Measurements from ENCODE around the gene CCNG2.
A peak's percentile ranks its signal among the peaks of the same experiment; 100 is the strongest.
"Not testable (repeated sequence)": the region's sequence is repeated elsewhere in the genome, so short reads cannot be mapped to it uniquely, and the experiment has no call there.

The CCNG2 gene, protein sequence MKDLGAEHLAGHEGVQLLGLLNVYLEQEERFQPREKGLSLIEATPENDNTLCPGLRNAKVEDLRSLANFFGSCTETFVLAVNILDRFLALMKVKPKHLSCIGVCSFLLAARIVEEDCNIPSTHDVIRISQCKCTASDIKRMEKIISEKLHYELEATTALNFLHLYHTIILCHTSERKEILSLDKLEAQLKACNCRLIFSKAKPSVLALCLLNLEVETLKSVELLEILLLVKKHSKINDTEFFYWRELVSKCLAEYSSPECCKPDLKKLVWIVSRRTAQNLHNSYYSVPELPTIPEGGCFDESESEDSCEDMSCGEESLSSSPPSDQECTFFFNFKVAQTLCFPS

DNA sequence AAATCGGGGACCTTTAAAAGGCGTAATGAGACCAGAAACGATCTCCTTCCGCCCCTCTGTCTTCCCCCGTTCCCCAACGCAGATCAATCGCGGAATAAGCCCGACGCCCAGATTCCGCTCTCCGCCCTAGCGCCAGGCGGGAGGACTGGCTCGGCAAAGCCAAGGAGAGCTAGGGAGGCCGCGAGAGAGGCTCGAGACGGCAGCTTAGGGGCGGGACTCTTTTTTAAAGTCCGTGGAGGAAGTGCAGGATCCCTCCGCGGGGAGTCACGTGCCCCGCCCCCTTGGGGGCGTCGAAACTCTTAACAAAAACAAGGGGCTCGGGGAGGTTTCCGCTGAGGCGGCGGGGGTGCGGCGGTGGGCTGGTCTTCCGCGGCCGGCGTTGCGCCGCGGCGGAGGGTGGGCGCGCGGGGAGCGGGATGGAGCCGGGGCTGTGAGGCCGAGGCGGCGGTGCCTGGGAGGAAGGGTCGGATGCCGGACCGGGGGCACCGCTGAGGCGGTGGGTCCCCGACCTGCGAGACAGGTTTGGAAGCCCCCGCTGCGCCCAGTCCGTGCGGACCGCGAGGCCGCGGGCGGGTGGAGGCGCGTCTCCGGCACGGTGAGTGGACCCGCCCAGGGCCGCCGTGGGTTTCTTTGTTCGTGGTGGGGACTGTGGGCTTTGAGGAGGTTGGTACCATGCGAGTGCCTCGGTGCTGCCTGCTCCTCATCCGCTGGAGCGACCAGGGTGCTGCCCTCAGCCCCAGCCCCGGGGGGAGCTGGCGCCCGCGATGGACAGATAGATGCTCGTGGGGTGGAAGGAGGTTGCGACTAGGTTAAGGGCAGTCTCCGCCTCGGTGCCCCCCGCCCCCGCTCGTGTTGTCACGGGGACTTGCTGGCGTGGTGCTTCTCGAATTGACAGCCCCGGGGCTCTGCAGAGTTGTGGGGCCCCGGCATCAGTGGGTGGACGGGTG is at the start of gene CCNG2:
CCNG2 (plus strand) TSS at position 296 of the 947 bp plus-strand sequence. CDS start 1,326 bp downstream, outside the sequence.
- DNase-seq = peak; percentile 89

DNA sequence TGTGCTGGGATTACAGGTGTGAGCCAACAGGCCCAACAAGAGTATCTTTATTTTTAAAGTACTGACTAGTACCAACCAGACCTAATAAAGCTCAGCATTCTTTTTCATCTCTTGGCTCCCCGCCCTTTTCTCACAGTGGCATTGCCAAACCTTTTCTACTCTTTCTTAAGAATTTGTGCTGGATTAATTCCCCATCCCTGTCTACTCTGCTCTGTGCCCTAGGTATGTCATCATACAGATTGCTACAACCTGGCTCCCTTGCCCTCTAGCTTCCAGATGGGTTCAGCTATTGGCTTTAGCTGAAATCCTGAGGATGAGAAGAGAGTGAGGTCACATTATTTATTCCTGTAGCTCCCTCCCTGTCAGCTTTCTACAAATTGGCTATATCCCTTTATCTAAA is 46.3 kb upstream of the CCNG2 start:
- DNase-seq = no peak

DNA sequence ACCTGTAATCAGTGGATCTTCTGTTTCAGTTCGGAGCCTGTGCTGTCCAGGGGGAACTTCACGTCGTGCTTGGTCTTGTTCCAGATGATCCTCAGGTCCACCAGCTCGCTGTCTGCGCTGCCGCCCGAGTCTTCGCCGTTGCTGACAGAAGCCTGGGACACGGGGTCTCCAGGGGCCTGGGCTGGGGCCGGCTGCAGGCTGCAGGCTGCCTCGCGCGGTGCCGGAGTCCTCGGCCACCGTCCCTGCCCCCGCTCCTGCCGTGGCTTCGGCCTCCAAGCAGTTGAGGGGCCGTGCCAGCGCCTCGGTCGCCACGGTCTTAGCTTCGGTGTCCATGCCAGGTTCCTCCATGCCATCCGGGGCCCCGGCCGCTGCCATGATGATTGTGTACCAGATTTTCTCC is 43.9 kb upstream of the CCNG2 start:
- DNase-seq = no peak

DNA sequence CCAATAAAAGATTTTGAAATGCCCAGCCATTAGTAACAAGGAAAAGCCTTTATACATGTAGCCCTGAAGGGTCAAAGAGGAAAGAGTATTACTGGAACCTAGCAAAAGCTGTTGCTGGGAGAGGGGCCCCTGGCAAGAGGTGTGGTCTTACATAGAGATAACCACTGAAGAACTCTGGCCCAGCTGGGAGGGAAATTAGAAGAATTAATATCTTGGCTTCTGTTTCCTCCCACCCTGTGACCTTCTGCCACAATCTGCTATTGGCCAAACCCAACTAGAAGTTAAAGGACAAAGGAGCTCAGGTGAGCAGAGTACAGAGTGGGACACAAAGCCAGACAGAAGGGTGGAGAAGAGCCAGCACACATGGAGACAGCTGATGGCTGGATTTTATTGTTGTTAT is 39.3 kb upstream of the CCNG2 start:
- no peak for DNase-seq

DNA sequence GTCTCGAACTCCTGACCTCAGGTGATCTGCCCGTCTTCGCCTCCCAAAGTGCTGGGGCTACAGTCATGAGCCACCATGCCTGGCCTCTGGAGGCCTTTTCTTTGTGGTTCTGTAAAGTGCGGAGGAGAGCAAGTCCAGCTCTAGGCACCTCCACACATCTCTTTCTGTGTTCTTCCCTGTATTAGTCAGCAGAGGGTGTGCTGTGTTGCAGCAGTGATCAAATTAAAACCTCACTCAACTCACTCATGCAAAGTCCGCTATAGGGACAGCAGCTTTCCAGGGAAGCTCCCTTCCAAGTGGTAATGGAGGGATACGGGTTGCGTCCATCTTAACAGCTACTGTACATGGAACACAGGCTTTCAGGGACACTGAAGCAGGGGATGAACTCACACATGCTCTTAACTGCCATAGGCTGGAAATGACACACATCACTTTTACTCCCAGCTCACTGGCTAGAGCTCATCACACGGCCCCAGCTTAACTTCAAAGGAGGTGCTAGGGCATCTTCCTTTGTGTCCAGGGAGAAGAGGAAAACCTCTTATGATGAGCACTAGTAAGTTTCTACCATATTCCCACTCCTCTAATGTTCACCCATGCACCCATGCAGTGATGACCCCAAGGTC is 36.0 kb upstream of the CCNG2 start:
- no peak for DNase-seq

DNA sequence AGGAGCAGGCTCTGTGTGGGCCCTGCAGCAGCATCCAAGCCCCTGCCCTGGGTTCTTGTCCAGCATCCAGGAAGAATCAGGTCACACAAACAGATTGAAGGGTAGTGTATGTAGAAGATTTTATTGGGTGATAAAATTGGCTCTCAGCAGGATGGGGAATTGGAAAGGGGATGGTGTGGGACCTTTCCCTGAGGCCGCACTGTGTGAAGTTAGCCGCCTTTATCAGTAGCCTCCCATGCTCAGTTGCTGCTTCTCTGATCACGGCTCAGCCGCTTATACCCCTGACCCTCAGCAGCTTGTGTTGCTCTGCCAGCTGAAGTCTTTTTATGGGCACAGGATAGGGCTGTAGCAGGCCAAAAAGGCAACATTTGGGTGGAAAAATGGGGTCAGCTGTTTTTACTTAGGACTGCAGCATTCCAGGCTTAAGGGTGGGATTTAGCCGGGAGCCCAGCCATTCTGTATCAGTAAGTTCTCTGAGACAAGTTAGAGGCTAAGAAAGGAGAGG is 35.2 kb upstream of the CCNG2 start:
- DNase-seq = no peak

DNA sequence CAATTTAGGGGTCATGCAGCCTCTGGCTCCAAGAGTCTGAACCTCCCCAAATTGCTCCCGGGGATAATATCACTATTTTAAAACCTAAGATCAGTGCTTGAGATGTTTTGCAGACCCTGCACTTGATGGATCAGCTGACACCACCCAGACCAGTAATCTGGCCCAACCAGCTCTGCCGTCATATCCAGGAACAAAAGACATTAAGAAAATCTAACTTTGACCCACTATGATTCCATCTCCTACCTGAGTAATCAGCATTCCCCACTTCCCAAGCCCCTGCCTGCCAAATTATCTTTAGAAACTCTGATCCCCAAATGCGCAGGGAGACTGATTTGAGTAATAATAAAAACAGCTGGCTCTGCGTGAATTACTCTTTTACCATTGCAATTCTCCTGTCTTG is 34.4 kb upstream of the CCNG2 start:
- DNase-seq = no peak

DNA sequence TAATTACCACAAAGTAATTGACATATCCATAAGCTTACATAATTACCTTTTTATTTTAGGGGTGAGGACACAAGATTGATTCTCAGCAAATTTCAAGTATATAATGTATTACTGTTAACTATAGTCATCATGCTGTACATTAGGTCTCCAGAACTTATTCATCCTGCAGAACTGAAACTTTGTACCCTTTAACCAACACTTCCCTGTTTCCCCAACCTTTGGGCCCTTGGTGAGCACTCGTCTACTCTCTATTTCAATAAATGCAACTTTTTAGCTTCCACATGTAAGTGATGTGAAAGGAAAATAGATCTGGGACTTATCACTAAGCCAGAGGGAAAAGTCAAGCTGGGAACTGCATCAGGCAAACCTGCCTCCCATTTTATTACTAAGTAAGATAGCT is 33.6 kb upstream of the CCNG2 start:
- no peak for DNase-seq

DNA sequence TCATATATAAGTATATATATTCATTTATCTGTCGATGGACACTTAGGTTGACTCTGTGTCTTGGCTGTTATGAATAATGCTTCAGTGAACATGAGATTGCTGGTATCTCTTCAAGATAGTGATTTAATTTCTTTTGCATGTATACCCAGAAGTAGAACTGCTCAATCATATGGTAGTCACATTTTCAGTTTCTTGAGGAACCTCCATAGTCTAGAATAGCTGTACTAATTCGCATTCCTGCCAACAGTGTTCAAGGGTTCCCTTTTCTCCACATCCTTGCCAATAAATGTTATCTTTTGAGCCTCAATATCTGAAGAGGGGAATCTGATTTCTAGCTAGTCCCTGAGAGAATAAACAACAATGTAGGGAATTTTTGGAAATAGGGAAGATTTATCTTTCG is 32.4 kb upstream of the CCNG2 start:
- no peak for DNase-seq

DNA sequence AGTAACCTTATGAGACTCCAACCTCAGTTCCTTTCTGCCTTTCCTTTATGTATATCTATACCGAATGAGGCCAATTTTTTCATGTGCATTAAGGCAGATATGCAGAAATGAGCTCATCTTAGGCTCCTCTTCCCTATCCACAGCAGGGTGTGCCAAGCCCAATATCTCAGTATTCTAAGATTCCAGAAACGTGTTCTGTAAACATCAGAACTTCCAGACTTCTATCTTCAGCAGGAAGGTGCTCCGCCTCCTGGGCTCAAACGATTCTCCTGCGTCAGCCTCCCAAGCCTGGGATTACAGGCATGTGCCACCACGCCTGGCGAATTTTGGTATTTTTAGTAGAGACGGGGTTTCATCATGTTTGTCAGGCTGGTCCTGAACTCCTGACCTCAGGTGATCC is 31.0 kb upstream of the CCNG2 start:
- DNase-seq = no peak

DNA sequence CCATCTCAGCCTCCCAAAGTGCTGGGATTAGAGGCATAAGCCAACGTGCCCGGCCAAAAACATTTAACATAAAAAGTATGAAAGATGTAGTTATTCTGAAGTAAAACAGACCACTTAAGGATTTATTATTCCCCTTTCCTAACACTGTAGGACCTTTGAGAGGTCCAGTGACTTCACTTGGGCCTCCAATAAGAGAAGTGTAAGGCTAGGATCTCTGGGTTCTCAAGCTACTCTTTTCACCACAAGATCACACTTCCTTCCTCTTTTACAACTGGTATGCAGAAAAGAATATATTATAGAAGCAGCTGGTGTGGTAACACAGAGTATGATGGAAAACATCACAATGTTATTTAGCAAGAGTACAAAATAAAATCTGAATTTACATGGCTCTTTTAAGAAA is 30.2 kb upstream of the CCNG2 start:
- no peak for DNase-seq

DNA sequence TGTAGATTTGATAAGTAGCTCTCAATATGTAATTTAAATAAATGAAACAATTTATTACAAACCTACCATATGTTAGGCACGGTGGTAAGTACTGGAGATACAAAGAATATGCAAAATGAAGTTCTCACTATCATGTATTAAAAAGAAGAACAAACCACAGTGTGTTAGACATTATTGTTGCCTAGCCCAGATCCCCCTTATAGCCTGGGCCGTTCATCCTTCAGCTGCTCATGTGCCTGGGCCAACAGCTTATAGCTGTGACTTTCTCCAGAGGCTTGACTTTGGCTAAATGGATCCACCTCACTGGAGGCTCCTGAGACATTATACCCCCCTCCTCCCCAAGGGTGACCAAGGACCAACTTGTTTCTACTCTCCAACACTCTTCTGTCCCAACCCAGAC is 29.8 kb upstream of the CCNG2 start:
- DNase-seq = no peak

DNA sequence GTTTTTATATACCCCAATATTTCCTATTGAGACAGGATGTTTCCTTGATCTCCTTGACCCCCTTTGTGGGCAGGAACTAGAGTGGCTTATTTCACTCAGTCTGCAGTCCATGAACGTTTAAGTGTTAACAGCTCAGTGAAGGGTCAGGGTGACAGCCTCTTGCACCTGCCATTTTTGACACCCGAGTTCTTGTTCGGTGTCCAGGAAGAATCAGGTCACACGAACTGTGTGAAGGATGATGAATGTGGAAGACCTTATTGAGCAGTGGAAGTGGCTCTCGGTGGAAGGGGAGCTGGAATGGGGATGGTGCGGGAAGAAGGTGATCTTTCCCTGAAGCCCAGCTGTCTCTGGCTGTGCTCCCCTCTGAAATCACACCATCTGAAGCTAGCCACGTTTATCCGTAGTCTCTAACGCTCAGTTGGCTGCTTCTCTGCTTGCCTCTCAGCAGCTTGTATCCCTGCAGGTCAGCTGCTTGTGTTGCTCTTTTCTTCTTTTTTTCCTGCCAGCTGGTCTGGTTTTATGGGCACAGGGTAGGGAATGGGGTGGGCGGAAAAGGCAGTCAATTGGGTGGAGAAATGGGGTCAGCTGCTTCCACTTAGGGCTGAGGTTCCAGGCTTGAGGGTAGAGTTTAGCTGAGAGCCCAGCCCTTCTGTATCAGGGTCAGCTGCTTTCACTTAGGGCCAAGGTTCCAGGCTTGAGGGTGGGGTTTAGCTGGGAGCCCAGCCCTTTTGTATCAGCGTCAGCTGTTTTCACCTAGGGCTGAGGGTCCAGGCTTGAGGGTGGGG is 29.0 kb upstream of the CCNG2 start:
- no peak for DNase-seq

DNA sequence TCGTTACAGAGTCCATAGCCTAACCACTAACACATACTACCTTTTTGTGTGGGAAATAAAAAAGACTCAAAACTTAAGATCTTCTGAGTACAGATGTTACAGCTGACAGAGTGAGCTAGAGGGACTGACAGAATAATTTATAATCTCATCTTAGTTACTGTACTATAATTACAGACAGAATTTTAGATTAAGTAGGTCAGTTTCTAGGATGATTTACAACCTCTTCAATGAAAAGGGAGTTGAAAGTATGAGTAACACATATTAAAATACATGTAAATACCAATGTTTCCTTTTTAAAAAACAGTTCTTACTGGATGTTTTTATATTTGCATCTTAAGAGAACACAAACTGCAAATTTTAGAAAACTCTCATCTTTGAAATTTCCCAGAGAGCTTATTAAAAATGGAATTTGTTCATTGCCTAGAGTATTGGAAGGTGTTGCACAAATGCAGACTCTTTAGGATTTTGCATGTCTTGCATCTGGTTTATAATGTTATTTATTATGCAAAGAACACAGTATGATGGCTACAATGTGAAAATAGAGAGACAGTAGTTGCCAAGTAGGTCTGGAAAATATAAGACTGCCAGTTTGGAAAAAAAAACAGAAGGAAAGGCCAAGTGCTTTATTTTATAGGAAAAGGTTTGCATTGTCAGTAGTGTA is 24.2 kb upstream of the CCNG2 start:
- DNase-seq = no peak

DNA sequence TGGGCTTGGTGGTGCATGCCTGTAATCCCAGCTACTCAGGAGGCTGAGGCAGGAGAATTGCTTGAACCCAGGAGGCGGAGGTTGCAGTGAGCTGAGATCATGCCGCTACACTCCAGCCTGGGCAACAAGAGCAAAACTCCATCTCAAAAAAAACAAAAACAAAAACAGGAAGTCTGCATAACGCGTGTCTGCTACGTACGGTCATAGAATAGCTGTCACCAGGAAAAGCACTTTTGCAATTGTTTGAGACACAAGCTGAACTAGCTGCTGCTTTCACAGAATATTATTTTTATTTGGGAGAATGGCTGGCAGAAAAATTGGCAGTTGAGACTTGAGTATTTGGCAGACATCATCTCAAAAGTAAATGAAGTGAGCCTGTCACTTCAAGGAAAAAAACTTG is 19.6 kb upstream of the CCNG2 start:
- not testable (repeated sequence) for DNase-seq

DNA sequence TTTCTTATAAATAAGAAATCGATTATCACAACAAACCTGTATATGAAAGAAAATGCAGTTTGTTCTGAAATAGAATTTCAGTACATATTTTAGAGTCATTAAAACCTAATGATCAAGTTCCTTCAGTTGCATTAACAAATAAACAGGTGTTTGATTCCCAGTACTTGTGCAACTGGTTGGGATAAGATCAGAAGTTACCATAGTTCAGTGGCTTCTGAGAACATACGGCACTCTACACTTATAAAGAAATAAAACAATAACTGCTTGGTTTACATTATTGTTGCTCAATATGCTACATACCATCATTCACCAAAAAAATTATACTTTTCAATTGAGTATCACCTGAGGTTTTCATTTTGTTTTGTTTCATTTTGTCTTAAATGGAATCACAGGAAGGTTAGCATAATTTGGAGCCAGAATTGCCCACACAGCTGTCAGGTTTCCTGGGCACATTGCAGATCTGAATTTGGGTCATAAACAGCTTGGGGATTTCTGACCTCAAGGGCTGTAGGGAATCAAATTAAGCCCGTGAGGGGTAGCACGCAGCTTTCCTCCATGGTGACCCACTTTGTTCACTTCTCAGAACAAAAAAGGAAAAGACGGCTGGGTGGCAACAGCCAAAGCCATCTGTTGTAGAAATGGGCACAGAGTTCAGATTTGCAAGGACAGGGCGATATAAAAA is 14.9 kb upstream of the CCNG2 start:
- DNase-seq = no peak

DNA sequence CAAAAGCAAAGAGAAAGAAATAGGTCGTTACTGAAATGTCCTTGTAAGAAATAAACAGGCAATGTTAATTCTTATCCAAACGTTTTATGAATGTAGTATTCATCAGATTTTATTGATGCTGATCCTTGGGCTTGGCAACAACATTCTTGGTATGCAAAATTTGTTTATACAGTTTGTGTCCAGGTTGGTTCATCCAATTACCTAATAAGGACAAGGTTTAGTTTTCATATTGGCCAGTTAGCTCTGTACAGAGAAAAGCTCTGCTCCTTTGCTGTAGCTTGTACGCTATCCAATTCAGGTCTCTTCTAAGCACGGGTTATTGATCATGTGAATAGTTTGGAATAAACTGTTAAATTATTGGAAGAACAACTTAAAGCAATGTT is 14.4 kb upstream of the CCNG2 start:
- DNase-seq = no peak

DNA sequence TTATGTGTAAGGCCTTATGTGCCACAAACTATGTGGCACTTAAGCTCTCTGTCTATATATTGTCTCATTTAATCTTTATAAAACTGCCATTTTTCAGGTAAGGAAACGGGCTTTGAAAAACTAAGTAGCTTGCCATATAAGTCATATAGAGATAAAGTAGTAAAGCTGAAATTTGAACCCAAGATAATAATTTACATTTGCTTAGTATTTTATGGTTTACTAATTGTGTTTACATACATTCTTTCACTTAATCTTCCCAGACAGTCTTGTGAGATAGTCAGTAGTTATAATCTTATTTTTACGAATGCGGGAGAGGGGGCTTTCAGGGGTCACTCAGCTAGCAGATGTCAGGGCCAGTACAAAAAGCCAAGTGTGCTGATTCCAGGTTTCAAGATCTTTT is 13.9 kb upstream of the CCNG2 start:
- DNase-seq = no peak

DNA sequence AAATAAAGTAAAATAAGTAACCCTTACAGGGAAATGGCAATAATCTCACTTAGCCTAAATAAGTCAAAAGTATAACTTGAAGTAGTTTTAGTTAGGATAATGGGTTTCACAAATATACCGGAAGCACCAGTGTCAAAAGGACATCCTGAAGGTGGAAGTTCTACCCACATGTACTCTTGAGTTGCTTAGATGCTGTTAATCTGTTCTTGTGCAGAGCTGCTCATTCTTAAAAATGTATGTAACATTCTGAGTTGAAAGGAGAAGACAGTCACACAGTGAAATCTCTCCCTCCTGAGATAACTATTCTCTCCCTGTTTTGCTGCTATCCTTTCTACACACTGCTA is 11.2 kb upstream of the CCNG2 start:
- no peak for DNase-seq

DNA sequence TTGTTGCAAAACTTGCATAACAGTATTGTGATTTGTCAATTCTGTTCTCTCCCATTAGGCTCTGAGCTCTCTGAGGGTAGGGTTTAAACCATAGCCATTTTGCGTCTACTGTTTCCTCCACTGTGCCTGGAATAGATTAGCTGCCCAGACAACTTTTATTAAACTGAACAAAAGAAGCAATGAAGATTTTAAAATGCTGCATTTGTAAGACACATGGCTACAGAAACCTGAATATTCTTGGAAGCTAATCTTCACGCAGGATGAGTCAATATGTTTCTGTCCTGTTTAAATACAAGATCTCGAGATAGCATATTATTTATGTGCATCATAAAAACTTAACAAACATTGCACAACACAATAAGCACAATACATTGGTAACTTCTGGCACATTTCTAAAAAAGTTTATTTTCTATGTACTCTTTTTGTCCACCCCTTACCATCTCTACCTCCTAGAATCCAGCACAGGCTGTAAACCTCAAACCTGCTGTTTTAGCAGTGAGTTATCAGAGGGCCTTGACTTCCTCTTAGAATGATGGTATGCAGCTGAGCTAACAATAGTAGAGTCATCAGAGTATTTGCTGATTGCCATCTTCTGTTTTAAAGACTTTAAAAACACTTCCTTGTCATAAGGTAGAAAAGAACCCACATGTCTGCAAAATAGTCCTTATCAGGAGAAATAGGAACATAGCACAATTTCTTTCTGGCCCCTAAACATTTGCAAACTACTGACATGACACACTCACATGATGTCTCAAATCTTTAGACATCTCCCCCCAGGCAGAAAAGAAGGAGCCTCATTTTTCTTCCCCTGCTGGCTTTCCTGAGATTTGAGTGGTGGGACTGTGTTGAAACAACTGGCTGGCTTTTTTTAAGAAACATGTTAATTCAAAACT is 10.6 kb upstream of the CCNG2 start:
- DNase-seq = no peak

Measured in NCI-H1105 (cell line).